Panc1 (cell line): ENCODE data around the gene ZNF407. TPM values are rescaled to one million over a fixed set of nuclear protein-coding genes. Genes with fewer than 3 reads are reported as not detected.

Source experiments
- ATAC-seq: fragments of 200-7000 bp; cut with Tn5 transposase; 2 replicates; pipeline ENCODE4 v1.9.1; 2020; ENCODE audit warnings: mild to moderate bottlenecking, moderate library complexity
- BruUV-seq: library from RNA; stranded (reverse); fragments of 400-500 nt; replicated peaks from 2 replicates; lab custom pipeline; 2021; lab: Mats Ljungman, UMichigan
- CTCF ChIA-PET: fragments of 300-600 bp; sonication (Branson Sonifier 250); formaldehyde crosslinking; loops from one replicate; lab custom pipeline; 2022; ENCODE audit warnings: antibody characterized with exemption; lab: Charles Lee
- POLR2A ChIA-PET: fragments of 300-600 bp; sonication (Branson Sonifier 250); formaldehyde crosslinking; loops from one replicate; lab custom pipeline; 2022; ENCODE audit warnings: antibody characterized with exemption; lab: Charles Lee
- DNase-seq: peaks from one replicate; pipeline ENCODE4 v3.0.0-alpha.2; 2010; ENCODE audit warnings: low read depth, low spot score
- H3K27ac ChIP-seq: 2 replicates; pipeline ENCODE4 v1.5.1; 2011; ENCODE audit warnings: mild to moderate bottlenecking, low read length, inconsistent platforms
- H3K27me3 ChIP-seq: fragments of 200-500 bp; sonication (Bioruptor generic); 2 replicates; pipeline ENCODE4 v1.6.0; 2014; ENCODE audit warnings: low read length, inconsistent platforms; ENCODE audit not compliant: control insufficient read depth, insufficient read depth
- H3K36me3 ChIP-seq: fragments of 200-500 bp; sonication (Bioruptor generic); 2 replicates; pipeline ENCODE4 v1.5.1; 2014; ENCODE audit warnings: inconsistent platforms, mild to moderate bottlenecking, low read length, moderate library complexity; ENCODE audit not compliant: control insufficient read depth, insufficient read depth
- H3K4me1 ChIP-seq: 2 replicates; pipeline ENCODE4 v1.5.1; 2011; ENCODE audit warnings: inconsistent platforms, mild to moderate bottlenecking, low read length, moderate library complexity; ENCODE audit not compliant: control insufficient read depth, insufficient read depth
- H3K4me3 ChIP-seq, 2 experiments: 2 replicates each; pipeline ENCODE4 v1.5.1; 2011 to 2012; ENCODE audit warnings: low read depth in 2 of 2, low read length in 2 of 2, mild to moderate bottlenecking in 2 of 2, inconsistent platforms in 1 of 2, moderate library complexity in 1 of 2
- H3K9me3 ChIP-seq: fragments of 200-500 bp; sonication (Bioruptor generic); 2 replicates; pipeline ENCODE4 v1.5.1; 2014; ENCODE audit warnings: low read depth, mild to moderate bottlenecking, inconsistent platforms, low read length, moderate library complexity; ENCODE audit not compliant: control insufficient read depth, insufficient read depth
- CTCF ChIP-seq: fragments of 450-650 bp; IDR thresholded peaks from 2 replicates; pipeline ENCODE4 v1.5.1; 2017; ENCODE audit warnings: mild to moderate bottlenecking
- POLR2AphosphoS5 ChIP-seq: IDR thresholded peaks from 2 replicates; pipeline ENCODE4 v1.6.1; 2012; ENCODE audit warnings: mild to moderate bottlenecking, low read depth, low read length, moderate library complexity
- REST ChIP-seq, 2 experiments: IDR thresholded peaks; 2 replicates each; pipeline ENCODE4 v1.6.1; 2011 to 2012; ENCODE audit warnings: low read depth in 2 of 2, control low read depth in 1 of 2, low read length in 1 of 2, mild to moderate bottlenecking in 1 of 2, moderate library complexity in 1 of 2; ENCODE audit not compliant: insufficient read depth in 1 of 2
- SIN3A ChIP-seq: IDR thresholded peaks from 2 replicates; pipeline ENCODE4 v1.6.1; 2012; ENCODE audit warnings: low read depth, mild to moderate bottlenecking, low read length, moderate library complexity, borderline replicate concordance; ENCODE audit not compliant: insufficient read depth
- TCF7L2 ChIP-seq: IDR thresholded peaks from 2 replicates; pipeline ENCODE4 v1.6.1; 2011; ENCODE audit warnings: mild to moderate bottlenecking, low read depth, low read length, inconsistent platforms
- in situ Hi-C: cut with HindIII; loops from 2 replicates; pipeline ENCODE4 v1.10.0; 2016; ENCODE audit warnings: low sequenced_read_pairs, low pct_unique_long_range_greater_than_20kb
- intact Hi-C: fragments of 100-400 bp; cut with micrococcal nuclease; formaldehyde crosslinking; loops from one replicate; pipeline ENCODE4 v1.10.0; 2022; ENCODE audit not compliant: unreplicated experiment
- total RNA-seq: library from RNA; stranded (reverse); gene quantifications from one replicate; pipeline ENCODE4 v1.2.1, GENCODE V29; 2021; ENCODE audit not compliant: unreplicated experiment

ZNF407 gene
- total RNA-seq, 1 experiment from 2014 or later, result 16.8 TPM

- peak overlapping the region; percentile 37; the same call in 1 of the 2 replicates for H3K27ac ChIP-seq
- TF ChIP-seq CTCF (no peak), TCF7L2 (no peak), SIN3A (no peak)
- no peaks in the 10 kb centered on the region for H3K36me3 ChIP-seq
- no peak overlapping the region for H3K4me3 ChIP-seq
- no TSS peak for BruUV-seq
- DNase-seq (no peak), ATAC-seq (no peak)
- POLR2A ChIA-PET, result no interaction called here
- no peaks in the 10 kb centered on the region for H3K4me1 ChIP-seq
- in situ Hi-C loops, result no loop called here
- no peaks in the 10 kb centered on the region for H3K9me3 ChIP-seq
- intact Hi-C loops, result no loop called here
- CTCF ChIA-PET, result no interaction called here
- H3K27me3 ChIP-seq, result no peaks in the 10 kb centered on the region
These were observed 385.4 kb downstream of the ZNF407 start for GRCh38 chr18:74982946-74983635.

GRCh38 chr18:74989134-74989533 is 391.5 kb downstream of the ZNF407 start:
- Histone ChIP-seq H3K9me3 (no peaks in the 10 kb centered on the region), H3K27me3 (no peaks in the 10 kb centered on the region), H3K36me3 (no peaks in the 10 kb centered on the region), H3K27ac (no peak overlapping the region), H3K4me3 (no peak overlapping the region), H3K4me1 (peaks cover 4% of the 10 kb centered on the region)
- POLR2A ChIA-PET, result no interaction called here
- no TSS peak for BruUV-seq
- CTCF ChIA-PET, result no interaction called here
- ATAC-seq, result no peak
- no peak for DNase-seq
- in situ Hi-C loops (no loop called here), intact Hi-C loops (no loop called here)
- TF ChIP-seq SIN3A (no peak), TCF7L2 (no peak), REST (IDR thresholded peaks at IDR 0.05; ENCODE audit: insufficient read depth in 1 of 2, low read depth in 2 of 2, low read length in 1 of 2) (no peak), POLR2AphosphoS5 (no peak), CTCF (no peak)
